WERI-Rb-1 (cell line): ENCODE measurements around the gene RBBP5.
"Not testable (repeated sequence)": the region's sequence is repeated elsewhere in the genome, so short reads cannot be mapped to it uniquely, and the experiment has no call there.

ENCODE experiments used
- DNase-seq: peaks from one replicate; pipeline ENCODE4 v3.0.0-alpha.2; 2020
- H3K27ac ChIP-seq: fragments of 250-450 bp; sonication (Bioruptor Pico); 2 replicates; pipeline ENCODE4 v1.5.1; 2020; ENCODE audit warnings: mild to moderate bottlenecking, moderate library complexity
- H3K27me3 ChIP-seq: fragments of 250-450 bp; sonication (Bioruptor Pico); 2 replicates; pipeline ENCODE4 v1.5.1; 2021; ENCODE audit warnings: mild to moderate bottlenecking, low read depth, moderate library complexity; ENCODE audit not compliant: insufficient read depth, severe bottlenecking
- H3K36me3 ChIP-seq: fragments of 250-450 bp; sonication (Bioruptor Pico); 2 replicates; pipeline ENCODE4 v1.5.1; 2020; ENCODE audit warnings: mild to moderate bottlenecking, moderate library complexity
- H3K4me3 ChIP-seq: 2 replicates; pipeline ENCODE4 v1.5.1; 2011; ENCODE audit warnings: low read depth, mild to moderate bottlenecking, control low read depth, low read length
- H3K9me3 ChIP-seq: fragments of 250-450 bp; sonication (Bioruptor Pico); 2 replicates; pipeline ENCODE4 v1.5.1; 2021; ENCODE audit warnings: mild to moderate bottlenecking, moderate library complexity; ENCODE audit not compliant: severe bottlenecking
- CTCF ChIP-seq: IDR thresholded peaks from 2 replicates; pipeline ENCODE4 v1.5.1; 2011; ENCODE audit warnings: low read depth, mild to moderate bottlenecking, control low read depth, inconsistent platforms, low read length

The RBBP5 gene

GRCh38 chr1:205162301-205162700, 40.5 kb upstream of the RBBP5 start:
- peaks cover 1% of the 10 kb centered on the region for H3K9me3 ChIP-seq
- peaks cover 90% of the 10 kb centered on the region for H3K36me3 ChIP-seq
- H3K4me3 ChIP-seq: no peak overlapping the region
- no peak for DNase-seq
- no peak overlapping the region for H3K27ac ChIP-seq
- no peaks in the 10 kb centered on the region for H3K27me3 ChIP-seq
- TF ChIP-seq CTCF: no peak

GRCh38 chr1:205161076-205161475, 39.3 kb upstream of the RBBP5 start:
- peaks cover 13% of the 10 kb centered on the region for H3K9me3 ChIP-seq
- no peaks in the 10 kb centered on the region for H3K27me3 ChIP-seq
- no peak for DNase-seq
- no peak overlapping the region for H3K27ac ChIP-seq
- no peak for TF ChIP-seq CTCF
- peaks cover 90% of the 10 kb centered on the region for H3K36me3 ChIP-seq
- H3K4me3 ChIP-seq: no peak overlapping the region

- TF ChIP-seq CTCF: no peak
- Histone ChIP-seq H3K4me3 (no peak overlapping the region), H3K9me3 (peaks cover 19% of the 10 kb centered on the region), H3K27ac (no peak overlapping the region), H3K27me3 (no peaks in the 10 kb centered on the region), H3K36me3 (peaks cover 100% of the 10 kb centered on the region)
- DNase-seq: no peak
These were observed 36.4 kb upstream of the RBBP5 start for GRCh38 chr1:205158048-205158616.

GRCh38 chr1:205155665-205156377, 34.0 kb upstream of the RBBP5 start:
- H3K27me3 ChIP-seq, H3K27ac ChIP-seq, DNase-seq, H3K4me3 ChIP-seq: not testable (repeated sequence)
- Histone ChIP-seq H3K9me3 (peaks cover 19% of the 10 kb centered on the region), H3K36me3 (peaks cover 88% of the 10 kb centered on the region)

GRCh38 chr1:205152505-205152904, 30.7 kb upstream of the RBBP5 start:
- no peak for DNase-seq
- no peak for TF ChIP-seq CTCF
- no peak overlapping the region for H3K27ac ChIP-seq
- H3K36me3 ChIP-seq: peaks cover 75% of the 10 kb centered on the region
- no peaks in the 10 kb centered on the region for H3K27me3 ChIP-seq
- H3K9me3 ChIP-seq: peaks cover 19% of the 10 kb centered on the region
- no peak overlapping the region for H3K4me3 ChIP-seq

GRCh38 chr1:205150651-205151428, 29.1 kb upstream of the RBBP5 start:
- Histone ChIP-seq H3K9me3 (peaks cover 3% of the 10 kb centered on the region), H3K4me3 (no peak overlapping the region), H3K36me3 (peaks cover 66% of the 10 kb centered on the region), H3K27me3 (no peaks in the 10 kb centered on the region), H3K27ac (no peak overlapping the region)
- no peak for TF ChIP-seq CTCF
- no peak for DNase-seq
